ACHN (cell line): ENCODE data around the gene UNC93B1.
A peak's percentile ranks its signal among the peaks of the same experiment; 100 is the strongest.

Source experiments
- DNase-seq: peaks from one replicate; pipeline ENCODE4 v3.0.0-alpha.2; 2015
- in situ Hi-C: cut with HindIII; loops from 2 replicates; pipeline ENCODE4 v1.10.0; 2017; ENCODE audit warnings: low sequenced_read_pairs, low pct_ligation_motif_present, low pct_unique_long_range_greater_than_20kb

UNC93B1 gene

DNA sequence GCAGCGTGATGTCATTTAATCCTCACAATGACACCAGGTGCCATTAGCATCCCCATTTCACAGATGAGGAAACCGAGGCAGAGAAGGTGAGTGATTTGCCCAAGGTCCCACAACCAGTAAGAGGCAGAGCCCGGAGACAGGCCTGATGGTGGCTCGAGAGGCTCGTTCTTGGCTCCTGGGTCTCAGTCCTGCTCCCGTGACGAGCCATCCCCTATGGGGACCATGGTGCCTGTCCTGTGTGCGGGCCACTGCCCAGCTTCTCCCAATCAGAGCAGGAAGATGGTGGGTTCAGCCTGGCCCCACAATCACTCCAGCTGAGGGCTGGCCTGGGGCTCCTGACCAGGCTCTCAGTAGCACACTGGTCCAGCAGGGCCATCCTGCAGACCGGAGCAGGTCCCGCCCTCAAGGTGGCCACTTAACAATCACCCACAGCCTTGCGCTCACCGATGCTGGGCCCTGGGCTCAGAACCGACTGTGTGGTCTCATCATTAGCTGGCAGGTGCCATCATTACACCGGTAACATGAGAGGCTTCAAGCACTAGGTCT lies 9.8 kb upstream of the UNC93B1 start:
- no peak for DNase-seq
- in situ Hi-C loops: no loop called here

DNA sequence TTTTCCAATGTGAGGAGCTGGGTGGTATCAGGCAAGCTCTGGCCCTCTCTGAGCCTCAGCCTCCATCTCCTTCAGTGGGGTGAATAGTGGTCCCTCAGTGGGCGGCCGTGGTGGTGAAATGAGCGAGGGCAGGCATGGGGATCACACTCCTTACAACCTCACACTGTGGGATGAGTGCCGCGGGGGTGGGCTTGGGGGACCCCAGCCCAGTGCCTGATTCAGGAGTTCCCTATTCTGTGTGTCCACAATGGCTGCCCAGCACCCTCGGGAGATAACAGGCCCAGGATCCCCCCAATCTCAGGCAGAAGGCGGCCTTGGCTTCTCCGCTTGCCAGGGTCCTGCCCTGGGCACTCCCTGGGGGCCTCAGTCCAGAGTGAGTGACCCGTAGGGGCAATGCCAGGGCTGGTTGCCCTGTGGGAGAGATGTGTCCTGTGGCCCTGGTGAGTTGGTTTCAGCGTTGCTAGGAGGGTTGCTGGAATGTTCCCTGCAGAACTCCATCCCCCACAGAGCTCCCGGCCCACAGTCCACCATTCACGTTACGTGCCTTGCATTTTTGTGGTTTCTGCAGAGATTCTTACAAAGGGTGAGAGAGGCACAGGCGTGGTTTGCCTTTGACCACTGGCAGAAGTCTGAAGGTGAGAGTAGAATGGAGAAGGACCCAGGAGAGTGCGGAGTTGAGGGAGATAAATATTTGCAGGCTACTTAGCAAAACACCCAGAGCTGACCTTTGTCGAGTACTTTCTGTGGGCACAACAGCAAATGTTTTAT lies 9.1 kb upstream of the UNC93B1 start:
- in situ Hi-C loops: no loop called here
- peak; percentile 98 for DNase-seq

DNA sequence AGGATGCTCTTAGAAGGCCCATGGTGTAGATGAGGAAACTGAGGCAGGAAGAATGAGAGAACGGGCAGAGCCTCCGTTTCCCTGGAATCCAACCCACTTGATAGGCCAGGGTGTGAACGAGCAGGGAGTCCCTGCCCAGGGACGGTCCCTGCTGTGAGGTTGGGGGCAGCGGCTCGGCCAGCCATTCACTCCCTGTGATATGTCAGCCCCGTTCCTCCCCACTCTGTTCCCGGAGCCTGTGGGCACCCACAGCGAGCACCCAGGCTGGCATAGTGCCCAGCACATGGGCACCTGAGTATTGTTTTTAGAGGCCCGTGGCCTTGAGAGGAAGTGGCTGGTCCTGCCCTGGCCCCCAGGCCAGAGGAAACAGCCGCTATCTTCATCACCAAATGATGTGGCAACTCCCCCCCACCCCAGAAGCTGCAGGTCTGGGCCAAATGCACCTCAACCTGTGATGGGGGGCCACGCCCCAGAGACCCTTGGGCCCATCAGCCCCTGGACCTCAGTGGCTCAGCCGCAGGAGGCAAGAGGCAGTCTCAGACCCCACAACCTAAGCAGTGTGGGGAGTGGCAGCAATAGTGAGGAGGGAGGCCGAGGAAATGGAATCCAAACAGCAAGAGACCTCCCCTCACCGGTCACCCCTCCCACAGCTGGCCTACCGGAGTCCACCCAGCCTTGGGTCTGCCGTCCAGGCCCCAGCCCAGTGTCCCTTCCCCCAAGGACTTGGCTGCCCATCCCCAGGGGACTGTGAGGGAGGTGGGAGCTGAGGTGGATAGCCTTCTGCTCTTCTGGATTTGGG lies 8.3 kb upstream of the UNC93B1 start:
- in situ Hi-C loops: no loop called here
- DNase-seq: no peak

DNA sequence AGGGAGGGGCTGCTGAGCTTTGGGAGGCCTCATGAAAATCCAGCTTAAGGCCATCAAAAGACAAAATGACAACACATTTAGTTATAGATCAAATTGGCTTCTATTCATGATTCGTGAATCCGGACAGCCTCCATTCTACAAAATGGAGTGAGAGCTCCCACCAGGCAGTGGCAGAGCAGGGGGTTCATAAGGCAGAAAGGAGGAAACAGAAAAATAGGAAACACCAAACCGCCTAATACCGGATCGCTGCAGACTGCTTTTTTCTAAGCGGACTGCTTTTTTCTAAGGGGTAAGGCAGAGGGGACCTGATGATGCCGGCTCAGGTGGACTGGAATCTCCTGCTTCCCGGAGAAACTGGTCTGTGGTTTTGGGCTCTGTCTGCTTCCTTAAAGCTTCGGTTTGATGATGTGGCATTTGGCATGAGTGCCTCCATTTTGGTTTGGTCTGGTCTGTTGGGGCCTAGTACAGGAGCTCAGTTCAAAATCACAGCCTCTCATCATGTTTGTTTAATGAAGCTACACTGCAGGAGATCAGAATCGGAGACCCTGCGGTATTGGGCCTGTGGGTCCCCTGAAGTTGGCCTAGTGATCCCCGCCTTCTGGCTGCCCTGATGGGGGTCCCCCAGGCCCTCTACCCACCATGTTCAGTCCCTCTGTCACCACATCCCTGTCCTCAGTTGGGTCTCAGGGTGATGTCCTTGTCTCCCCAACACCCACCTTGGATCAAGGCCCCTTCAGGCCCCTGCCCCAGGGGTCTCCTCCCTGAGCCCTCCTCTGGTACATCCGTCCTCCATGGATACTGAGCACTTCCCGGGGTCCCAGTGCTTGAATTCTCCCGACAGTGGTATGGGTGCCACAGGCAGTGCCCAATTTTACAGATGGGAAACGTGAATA lies 7.4 kb upstream of the UNC93B1 start:
- DNase-seq: no peak
- in situ Hi-C loops: no loop called here

DNA sequence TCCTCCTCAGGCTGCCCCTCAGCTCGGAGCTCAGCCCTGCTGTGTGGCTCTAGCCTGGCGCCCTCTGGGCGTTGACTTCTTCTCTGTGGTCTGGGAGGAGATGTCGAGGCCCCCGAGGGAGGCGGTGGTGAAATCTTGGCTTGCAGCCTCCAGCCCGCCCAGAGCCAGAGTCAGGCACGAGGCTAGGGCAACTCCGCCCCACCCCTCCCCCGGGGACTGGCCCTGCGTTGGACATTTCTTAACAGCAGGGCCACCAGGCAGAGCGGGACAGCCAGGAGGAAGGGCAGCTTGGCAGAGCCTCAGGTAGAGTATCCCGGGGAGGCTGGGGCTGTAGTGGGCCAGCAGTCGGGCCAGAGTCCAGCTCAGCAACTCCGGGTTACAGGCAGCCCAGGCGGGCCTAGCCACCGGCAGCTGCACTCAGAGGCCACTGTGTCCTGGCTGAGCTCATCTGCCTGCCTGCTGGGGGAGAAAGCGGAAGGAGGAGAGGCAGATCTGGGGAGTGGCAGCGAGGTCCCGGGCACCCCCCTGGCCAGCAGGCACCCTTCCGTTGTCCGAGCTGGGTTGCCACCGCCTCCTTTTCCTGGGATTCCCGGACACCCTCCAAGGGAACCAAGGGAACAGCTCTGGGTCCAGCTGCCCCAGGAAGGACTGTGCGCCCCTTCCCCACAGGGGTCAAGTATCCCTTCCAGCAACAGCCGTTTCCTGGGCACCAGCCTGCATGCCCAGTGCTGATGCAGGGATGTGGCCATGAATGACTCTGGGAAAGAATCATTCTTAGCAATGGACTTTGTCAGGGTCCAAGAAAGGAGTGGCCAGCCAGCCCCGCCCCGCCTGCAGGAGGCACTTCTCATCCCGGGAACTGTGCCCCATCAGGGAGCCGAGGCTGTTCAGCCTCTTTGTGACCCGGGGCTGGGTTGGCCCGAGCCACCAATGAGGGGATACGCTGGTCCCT lies 6.5 kb upstream of the UNC93B1 start, which contains the start of gene ALDH3B1:
Gene ALDH3B1, plus strand, starts transcription at position 238 of the 952 bp plus-strand sequence. CDS start 4,971 bp downstream, outside the sequence.
- in situ Hi-C loops: no loop called here
- DNase-seq: peak; percentile 89

DNA sequence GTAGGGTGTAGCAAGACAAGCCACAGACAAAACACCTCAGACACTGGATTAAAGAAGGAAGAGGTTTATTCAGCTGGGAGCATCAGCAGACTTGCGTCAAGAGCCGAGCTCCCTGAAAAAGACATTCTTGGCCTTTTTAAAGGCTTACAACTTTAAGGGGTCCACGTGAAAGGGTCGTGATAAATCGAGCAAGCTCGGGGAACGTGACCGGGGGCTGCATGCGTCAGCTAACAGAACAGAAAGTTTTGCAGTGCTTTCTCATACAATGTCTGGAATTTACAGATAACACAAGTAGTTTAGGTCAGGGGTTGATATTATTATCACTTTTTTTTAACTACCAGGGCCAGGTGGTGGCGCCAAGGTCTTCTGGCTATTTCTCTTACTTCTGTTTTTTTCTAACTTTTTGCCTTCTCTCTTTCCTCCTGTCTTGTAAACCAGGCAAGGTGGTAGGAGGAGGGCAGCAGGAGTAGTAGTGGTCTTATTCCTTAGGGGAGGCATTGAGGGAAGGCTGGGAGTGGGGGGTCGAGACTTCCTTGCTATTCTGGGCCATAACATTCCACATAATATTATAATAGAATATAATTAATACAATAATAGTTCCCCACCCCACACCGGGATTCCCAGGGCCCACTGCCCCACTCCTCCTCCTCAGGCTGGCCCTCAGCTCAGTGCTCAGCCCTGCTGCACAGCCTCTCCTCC lies 5.6 kb upstream of the UNC93B1 start:
- DNase-seq: peak; percentile 59
- in situ Hi-C loops: no loop called here

DNA sequence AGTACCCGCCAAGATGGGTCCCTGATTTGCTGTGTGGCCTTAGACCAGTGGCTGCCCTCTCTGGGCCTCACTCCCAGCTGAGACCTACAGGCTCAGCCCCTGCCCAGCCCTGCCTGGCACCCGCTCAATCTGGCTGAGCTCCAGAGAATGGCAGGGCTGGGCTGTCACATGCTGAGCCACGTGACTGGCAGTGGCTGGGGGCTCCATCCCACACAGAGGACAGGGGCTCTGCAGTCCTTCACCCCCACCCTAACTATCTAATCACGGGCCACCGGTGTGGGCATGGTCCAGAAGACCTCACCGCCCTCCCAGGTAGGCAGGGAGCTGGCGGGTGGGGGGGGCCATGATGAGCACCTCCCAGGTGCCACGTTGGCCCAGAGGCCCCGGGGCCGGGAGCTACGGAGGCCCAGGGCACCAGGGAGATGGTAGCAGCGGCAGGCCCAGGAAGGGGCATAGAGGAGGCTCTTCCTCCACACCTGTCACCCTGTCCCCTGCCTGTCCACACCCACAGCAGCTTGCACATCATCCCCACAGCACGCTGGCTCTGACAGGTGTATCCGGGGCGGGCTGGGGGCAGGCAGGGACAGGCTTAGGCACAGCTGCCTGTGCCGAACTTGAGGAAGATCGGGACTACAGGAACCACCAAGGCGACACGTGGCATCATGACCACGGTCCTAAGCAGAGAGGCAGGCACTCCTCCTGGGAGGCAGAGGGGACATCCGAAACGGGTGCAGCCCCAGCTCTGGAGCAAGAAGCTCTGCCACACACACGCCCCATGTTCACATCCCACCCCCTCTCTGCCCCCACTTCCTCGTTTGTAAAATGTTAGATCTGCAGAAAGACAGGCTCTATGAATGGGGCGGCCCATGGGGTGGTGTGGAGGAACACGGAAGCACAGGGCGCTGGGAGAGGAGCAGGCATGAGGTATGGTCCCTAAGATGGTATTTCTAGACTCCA lies 4.8 kb upstream of the UNC93B1 start:
- in situ Hi-C loops: no loop called here
- no peak for DNase-seq

DNA sequence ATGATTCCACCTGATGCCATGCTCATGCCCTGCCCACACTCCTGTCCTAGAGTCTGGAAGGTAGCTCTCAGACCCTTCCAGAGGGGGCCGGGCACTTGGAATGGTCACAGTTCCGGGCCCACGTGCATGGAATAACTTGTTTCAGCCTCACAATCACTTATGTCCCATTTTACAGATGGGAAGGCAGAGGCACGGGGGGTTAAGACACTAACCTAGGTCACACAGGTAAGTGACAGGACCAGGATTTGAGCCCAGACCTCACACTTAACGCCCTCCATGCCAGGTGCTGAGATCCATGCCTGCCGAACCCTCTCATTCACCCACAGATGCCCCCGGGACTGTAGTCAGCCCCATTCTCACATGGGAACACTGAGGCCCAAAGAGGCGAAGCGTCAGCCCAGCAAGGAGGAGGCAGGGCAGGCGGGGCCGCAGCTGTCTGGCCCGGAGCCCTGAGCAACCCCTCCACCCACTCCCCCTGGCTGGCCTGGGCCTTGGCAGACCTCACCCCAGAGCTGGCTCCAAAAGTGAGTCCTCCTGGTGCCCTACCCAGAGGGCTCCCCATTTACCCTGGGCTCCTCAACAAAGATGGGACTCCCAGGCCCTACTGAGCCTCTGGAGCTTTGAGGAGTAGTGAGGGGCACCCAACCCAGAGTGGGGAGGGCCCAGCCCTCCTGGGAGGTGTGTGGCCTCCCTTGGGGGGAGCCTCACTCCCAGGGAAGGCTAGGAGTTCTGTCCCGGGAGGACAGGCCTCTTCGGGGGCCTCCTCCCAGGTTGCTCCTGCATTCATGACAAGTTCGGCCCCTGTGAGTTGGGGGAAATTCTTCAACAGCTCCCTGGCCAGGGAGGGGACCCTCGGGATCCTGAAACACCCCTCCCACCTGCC lies 3.8 kb upstream of the UNC93B1 start:
- no peak for DNase-seq
- in situ Hi-C loops: no loop called here

DNA sequence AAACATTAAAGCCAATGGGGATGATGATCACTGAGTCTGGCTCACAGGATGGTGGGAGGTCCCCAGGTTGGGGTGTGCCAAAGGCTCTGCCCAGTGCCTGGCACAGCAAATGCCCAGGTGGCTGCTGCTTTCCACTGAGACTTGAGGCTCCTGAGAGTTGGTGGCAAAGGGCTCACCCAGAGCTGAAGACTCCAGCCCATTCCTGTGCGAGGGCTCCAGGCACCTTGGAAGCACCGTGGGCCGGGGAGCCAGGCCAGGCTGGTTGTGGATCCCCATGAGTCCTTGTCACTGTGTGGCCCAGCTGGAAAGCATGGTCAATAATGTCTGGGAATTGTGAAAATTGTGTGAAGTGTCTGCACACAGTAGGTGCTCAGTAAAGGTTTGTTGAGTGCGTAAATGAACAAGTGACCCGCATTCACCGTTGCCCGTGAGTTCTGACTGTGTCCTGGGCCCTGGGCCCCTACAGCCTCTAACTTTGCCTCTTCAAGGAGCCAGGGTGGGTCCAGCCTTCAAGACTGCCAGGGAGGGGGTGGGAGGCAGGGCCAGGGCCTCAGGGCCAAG lies 2.8 kb upstream of the UNC93B1 start:
- DNase-seq: no peak
- in situ Hi-C loops: no loop called here

DNA sequence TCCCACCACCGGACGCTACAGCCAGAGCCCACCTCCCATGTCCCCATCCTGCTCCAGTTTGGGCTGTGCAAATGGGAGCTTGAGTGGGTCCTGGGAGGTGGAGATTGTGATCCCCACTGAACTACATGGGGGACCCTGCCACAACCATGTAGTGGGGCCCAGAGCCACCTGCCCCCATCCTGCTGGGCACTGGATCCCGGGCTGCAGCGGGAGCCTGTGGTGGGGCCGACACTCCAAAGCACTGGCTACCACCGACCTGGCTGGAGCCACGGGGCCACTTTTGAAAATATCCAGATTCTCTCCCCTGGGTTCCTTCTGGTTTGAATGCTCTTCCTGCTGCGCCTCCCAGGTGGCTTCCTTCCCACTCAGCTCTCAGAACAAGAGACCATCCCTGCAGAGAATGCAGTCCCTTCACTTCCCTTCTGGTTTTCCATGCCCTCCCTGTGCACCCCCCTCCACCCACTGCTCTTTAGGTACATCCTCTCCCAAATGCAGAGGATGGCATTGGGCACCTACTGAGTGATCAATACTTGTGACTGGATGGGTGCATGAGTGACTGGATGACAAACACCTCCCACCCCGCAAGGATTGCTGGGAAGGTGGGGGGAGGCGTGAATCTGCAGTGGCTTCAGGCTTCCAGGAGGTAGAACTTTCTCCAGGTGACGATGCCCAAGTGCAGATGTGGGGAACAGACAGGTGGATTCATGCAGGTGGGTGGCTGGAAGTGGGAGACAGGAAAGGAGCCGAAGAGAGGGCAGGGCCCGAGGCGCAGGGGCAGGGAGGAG lies 846 bp upstream of the UNC93B1 start:
- no peak for DNase-seq
- in situ Hi-C loops: no loop called here

DNA sequence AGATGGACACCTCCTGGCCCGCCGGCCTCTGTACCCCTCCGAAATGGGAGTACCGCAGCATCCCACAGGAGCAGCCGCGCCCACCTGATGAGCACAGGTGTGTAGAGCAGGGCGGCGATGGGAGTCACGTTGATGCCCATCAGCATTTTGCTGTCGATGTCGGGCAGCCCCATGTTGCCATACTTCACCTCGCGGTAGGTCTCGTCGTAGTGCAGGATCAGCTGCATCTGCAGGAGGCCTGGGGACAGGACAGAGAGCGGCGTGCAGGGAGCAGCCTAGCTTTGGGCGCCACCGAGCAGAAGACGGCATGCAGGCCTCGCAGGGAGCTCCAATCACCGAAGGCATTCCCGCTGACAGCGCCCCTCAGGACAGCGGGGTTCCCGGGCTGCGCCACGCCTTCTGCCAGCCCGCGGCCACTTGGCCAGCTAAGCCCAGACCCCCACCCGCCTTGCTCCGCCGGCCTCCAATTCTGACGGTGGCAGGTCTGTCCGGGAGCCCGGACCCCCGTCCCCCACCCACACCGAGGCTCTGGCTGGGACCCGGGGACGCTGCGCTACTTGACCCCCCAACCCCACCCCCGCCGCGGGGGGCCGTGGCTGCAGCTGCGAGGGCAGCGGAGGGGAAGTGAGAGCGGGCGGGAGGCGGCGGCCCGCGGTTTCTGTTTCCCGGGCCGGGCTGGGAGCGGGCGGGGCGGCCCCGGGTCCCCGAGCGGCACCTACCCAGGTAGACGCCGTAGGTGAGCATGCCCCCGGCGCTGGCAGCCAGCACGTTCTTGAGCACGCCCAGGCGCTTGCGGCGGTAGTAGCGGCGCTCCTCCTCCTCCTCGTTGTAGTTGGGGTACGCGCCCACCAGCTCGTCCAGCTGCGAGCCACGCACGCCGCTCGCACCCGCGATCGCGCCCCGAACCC lies 705 bp downstream of the UNC93B1 start:
- in situ Hi-C loops: no loop called here
- no peak for DNase-seq

DNA sequence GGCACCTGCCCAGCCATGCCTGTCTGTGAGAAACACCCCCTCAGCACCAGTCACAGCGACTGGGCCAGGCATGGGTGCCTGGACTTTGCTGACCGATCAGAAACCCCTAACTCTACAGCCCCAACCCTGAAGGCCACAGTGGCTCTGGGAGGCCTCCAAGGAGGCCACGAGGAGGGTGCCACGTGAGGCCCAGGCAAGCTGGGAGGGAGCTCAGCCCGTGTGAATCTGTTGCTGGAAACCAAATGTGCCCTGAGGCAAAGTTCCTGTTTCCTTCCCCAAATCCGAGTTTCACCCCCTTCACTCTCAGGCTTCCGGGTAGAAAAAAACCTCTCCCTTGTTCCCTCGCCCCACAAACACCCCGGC lies 1.3 kb downstream of the UNC93B1 start:
- in situ Hi-C loops: no loop called here
- no peak for DNase-seq

DNA sequence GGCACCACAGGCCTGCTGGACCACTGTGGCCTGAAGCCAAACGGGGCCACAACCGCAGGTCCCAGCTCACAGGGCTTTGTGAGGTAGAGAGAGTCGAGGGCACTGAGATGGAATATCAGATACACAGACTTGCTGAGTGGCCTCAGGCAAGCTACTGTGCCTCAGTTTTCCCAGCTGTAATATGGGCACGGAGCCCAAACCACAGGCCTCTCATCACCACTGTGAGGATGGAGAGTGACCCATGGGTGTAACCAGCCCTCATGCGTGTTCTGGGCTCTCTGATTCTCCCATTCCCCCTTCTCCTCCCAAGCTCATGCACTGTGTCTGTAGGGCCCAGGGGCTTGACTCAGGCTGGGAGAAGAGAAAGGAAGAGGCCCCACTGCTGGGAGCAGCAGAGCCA lies 4.2 kb downstream of the UNC93B1 start:
- DNase-seq: no peak
- in situ Hi-C loops: no loop called here
